B cell (primary cell): ENCODE measurements around the gene PPP2R5E. TPM values are rescaled to one million over a fixed set of nuclear protein-coding genes. Genes with fewer than 3 reads are reported as not detected.

Experiments used
- ATAC-seq: fragments of 200-7000 bp; cut with Tn5 transposase; one replicate; pipeline ENCODE4 v1.10.0; 2021; ENCODE audit warnings: low read depth, mild to moderate bottlenecking, moderate number of reproducible peaks, moderate library complexity
- CTCF ChIA-PET: fragments of 350-600 bp; sonication (Branson Sonifier 250); formaldehyde crosslinking; loops from one replicate; lab custom pipeline; 2021; ENCODE audit warnings: antibody characterized with exemption, inconsistent platforms; lab: Charles Lee
- POLR2A ChIA-PET: fragments of 350-600 bp; sonication (Branson Sonifier 250); formaldehyde crosslinking; loops from one replicate; lab custom pipeline; 2021; ENCODE audit warnings: antibody characterized with exemption; lab: Charles Lee
- DNase-seq: peaks from one replicate; pipeline ENCODE4 v3.0.0; 2013
- H2AFZ ChIP-seq: 2 replicates; pipeline ENCODE4 v1.6.1; 2012; ENCODE audit warnings: mild to moderate bottlenecking, low read depth, low read length; ENCODE audit not compliant: insufficient read depth, poor library complexity, severe bottlenecking
- H3K27ac ChIP-seq, 2 donors: 1 replicate in 1 of 2; 2 replicates in 1 of 2; pipeline ENCODE4 v1.5.1; 2012 to 2013; ENCODE audit warnings: low read length in 2 of 2, mild to moderate bottlenecking in 2 of 2, moderate library complexity in 1 of 2
- H3K27me3 ChIP-seq, 4 experiments: fragments of 200-600 bp in 1 of 4; sonication (generic) in 1 of 4; replicated peaks in 1 of 4; 1 replicate in 2 of 4; 2 replicates in 2 of 4; pipeline versions ENCODE4 v1.6.1 to v1.7.0; 2013 to 2016; ENCODE audit warnings: low read length in 3 of 4, mild to moderate bottlenecking in 2 of 4, mixed read lengths in 1 of 4, moderate library complexity in 1 of 4; ENCODE audit not compliant: insufficient read depth in 4 of 4, control insufficient read depth in 3 of 4; ENCODE audit errors: control extremely low read depth in 1 of 4
- H3K36me3 ChIP-seq, 2 experiments: replicated peaks in 1 of 2; 1 replicate in 1 of 2; 2 replicates in 1 of 2; pipeline versions ENCODE4 v1.6.1 to v1.7.1; 2013; ENCODE audit warnings: low read length in 1 of 2; ENCODE audit not compliant: insufficient read depth in 2 of 2, control insufficient read depth in 1 of 2; ENCODE audit errors: control extremely low read depth in 1 of 2, extremely low read depth in 1 of 2
- H3K4me1 ChIP-seq, 2 donors: fragments of 200-600 bp in 1 of 2; sonication (generic) in 1 of 2; 1 replicate in 1 of 2; 2 replicates in 1 of 2; pipeline versions ENCODE4 v1.5.1 to v1.6.1; 2013 to 2017; ENCODE audit warnings: low read length in 2 of 2; ENCODE audit not compliant: control insufficient read depth in 2 of 2, insufficient read depth in 2 of 2
- H3K4me2 ChIP-seq: replicated peaks from 2 replicates; pipeline ENCODE3; 2012; ENCODE audit warnings: mild to moderate bottlenecking, low read depth, low read length; ENCODE audit not compliant: poor library complexity, severe bottlenecking
- H3K4me3 ChIP-seq, 5 experiments: fragments of 200-600 bp in 1 of 5; sonication (generic) in 1 of 5; 1 replicate in 3 of 5; 2 replicates in 2 of 5; pipeline versions ENCODE4 v1.5.1 to v1.7.0; 2011 to 2016; ENCODE audit warnings: low read length in 4 of 5, mild to moderate bottlenecking in 4 of 5, low read depth in 2 of 5, control low read depth in 1 of 5, moderate library complexity in 1 of 5; ENCODE audit not compliant: insufficient read depth in 1 of 5; ENCODE audit errors: control extremely low read depth in 1 of 5, extremely low read depth in 1 of 5
- H3K79me2 ChIP-seq: fragments of 200-600 bp; sonication (generic); one replicate; pipeline ENCODE4 v1.6.0; 2016; ENCODE audit warnings: low read length; ENCODE audit not compliant: control insufficient read depth, insufficient read depth
- H3K9ac ChIP-seq: fragments of 200-600 bp; sonication (generic); 2 replicates; pipeline ENCODE4 v1.6.1; 2017; ENCODE audit warnings: mild to moderate bottlenecking, low read length, moderate library complexity
- H3K9me3 ChIP-seq, 3 donors: one replicate each; pipeline versions ENCODE4 v1.6.1 to v1.7.1; 2013; ENCODE audit warnings: low read length in 2 of 3; ENCODE audit not compliant: control insufficient read depth in 2 of 3, insufficient read depth in 1 of 3; ENCODE audit errors: control extremely low read depth in 1 of 3
- H4K20me1 ChIP-seq: 2 replicates; pipeline ENCODE4 v1.6.0; 2012; ENCODE audit warnings: mild to moderate bottlenecking, low read length; ENCODE audit not compliant: insufficient read depth, control insufficient read depth, poor library complexity, severe bottlenecking
- H3K27ac Mint-ChIP-seq: one replicate; pipeline ENCODE4 v1.8.0; 2021; ENCODE audit warnings: mixed read lengths
- H3K27me3 Mint-ChIP-seq: one replicate; pipeline ENCODE4 v1.8.0; 2021; ENCODE audit warnings: mixed read lengths
- H3K4me1 Mint-ChIP-seq: one replicate; pipeline ENCODE4 v1.8.0; 2021; ENCODE audit warnings: mixed read lengths
- H3K4me3 Mint-ChIP-seq: one replicate; pipeline ENCODE4 v1.8.0; 2021; ENCODE audit warnings: mixed read lengths
- H3K9me3 Mint-ChIP-seq: one replicate; pipeline ENCODE4 v1.8.0; 2022; ENCODE audit warnings: mixed read lengths; ENCODE audit not compliant: insufficient read depth
- CTCF ChIP-seq: fragments of 200-600 bp; IDR thresholded peaks from one replicate; pipeline ENCODE4 v1.8.0; 2022; ENCODE audit warnings: antibody characterized with exemption, mild to moderate bottlenecking
- EZH2 ChIP-seq: IDR thresholded peaks from 2 replicates; pipeline ENCODE4 v1.6.1; 2012; ENCODE audit warnings: borderline replicate concordance, low read depth, mild to moderate bottlenecking, moderate library complexity, low read length; ENCODE audit not compliant: insufficient read depth, poor library complexity, severe bottlenecking
- WGBS: methylation state at CpG from one replicate; pipeline ENCODE4 v1.1.5; 2013; ENCODE audit warnings: missing lambda C conversion rate; ENCODE audit not compliant: insufficient coverage; 5-methylcytosine and 5-hydroxymethylcytosine counted together
- intact Hi-C: fragments of 100-400 bp; cut with micrococcal nuclease; formaldehyde crosslinking; loops from one replicate; pipeline ENCODE4 v1.10.0; 2022
- polyA plus RNA-seq: library from polyadenylated mRNA; depleted of rRNA; stranded (reverse); fragments of >200 nt; gene quantifications from 2 replicates; pipeline ENCODE4 v1.2.3, GENCODE V29; 2012
- total RNA-seq, 2 donors: library from RNA; stranded (reverse); fragments of 120-200 nt in 1 of 2; gene quantifications; 1 replicate in 1 of 2; 2 replicates in 1 of 2; pipeline versions ENCODE4 v1.2.3 to v1.2.4, GENCODE V29; 2013 to 2022

The PPP2R5E gene
- total and polyA plus RNA-seq, 2 donors (not counting 1 experiment from before 2014, with no cell fraction given), result 6.3 to 40.6 TPM

GRCh38 chr14:63474844-63475243 lies 68.3 kb downstream of the PPP2R5E start:
- DNase-seq, result no peak
- Histone ChIP-seq H3K36me3 (peaks cover 0 to 2% of the 10 kb centered on the region in 2 experiments), H3K4me2 (no peak overlapping the region), H3K27ac (no peak overlapping the region), H4K20me1 (peaks cover 9% of the 10 kb centered on the region), H3K27me3 (no peaks in the 10 kb centered on the region), H3K4me1 (peaks cover 12 to 22% of the 10 kb centered on the region in 2 donors), H2AFZ (no peak overlapping the region), H3K4me3 (no peak overlapping the region), H3K79me2 (peaks cover 86% of the 10 kb centered on the region), H3K9me3 (no peaks in the 10 kb centered on the region), H3K9ac (no peak overlapping the region)
- peaks cover 40% of the 10 kb centered on the region for H3K4me1 Mint-ChIP-seq
- TF ChIP-seq EZH2 (no peak), CTCF (no peak)
- ChIA-PET CTCF (interaction anchor here (1.2 kb wide), 1 partner anchor 68 kb away, joined by 3 read pairs; the partner anchor contains the start of gene PPP2R5E), POLR2A (no interaction called here)
- no peaks in the 10 kb centered on the region for H3K9me3 Mint-ChIP-seq
- 80% methylated on average over 2 of the region's 3 CpGs for WGBS
- no peaks in the 10 kb centered on the region for H3K27me3 Mint-ChIP-seq
- H3K27ac Mint-ChIP-seq, result peak overlapping the region; percentile 37
- no peak overlapping the region for H3K4me3 Mint-ChIP-seq
- ATAC-seq, result no peak
- intact Hi-C loops, result no loop called here

- peaks cover 12 to 22% of the 10 kb centered on the region in 2 donors for H3K4me1 ChIP-seq
- DNase-seq (no peak), ATAC-seq (no peak)
- H3K9ac ChIP-seq, result no peak overlapping the region
- H3K79me2 ChIP-seq, result peaks cover 85% of the 10 kb centered on the region
- Mint-ChIP-seq H3K27me3 (no peaks in the 10 kb centered on the region), H3K4me1 (peaks cover 35% of the 10 kb centered on the region), H3K27ac (no peak overlapping the region), H3K9me3 (no peaks in the 10 kb centered on the region), H3K4me3 (no peak overlapping the region)
- ChIA-PET CTCF (no interaction called here), POLR2A (no interaction called here)
- H3K4me2 ChIP-seq, result no peak overlapping the region
- no peak overlapping the region for H2AFZ ChIP-seq
- intact Hi-C loops, result no loop called here
- WGBS, result 96% methylated on average over 3 of the region's 3 CpGs
- H3K9me3 ChIP-seq, result no peaks in the 10 kb centered on the region
- H3K36me3 ChIP-seq, result peaks cover 0 to 2% of the 10 kb centered on the region in 2 experiments
- H3K27me3 ChIP-seq, result no peaks in the 10 kb centered on the region
- no peak overlapping the region for H3K4me3 ChIP-seq
- H3K27ac ChIP-seq, result no peak overlapping the region
- peaks cover 9% of the 10 kb centered on the region for H4K20me1 ChIP-seq
- TF ChIP-seq EZH2, result no peak
- TF ChIP-seq CTCF, result no peak
Observed at GRCh38 chr14:63474111-63474510, 69.1 kb downstream of the PPP2R5E start.
